ENCODE results near the gene FBXO21.
"Not testable (repeated sequence)": the region's sequence is repeated elsewhere in the genome, so short reads cannot be mapped to it uniquely, and the experiment has no call there.

Gene FBXO21

GRCh38 chr12:117182866-117183265 is 7.4 kb downstream of the FBXO21 start:
- H4K91ac ChIP-seq (ENCODE audit: low read depth, low read length): no peak overlapping the region
- no peak overlapping the region for H2BK12ac ChIP-seq (ENCODE audit: low read length)
- no peaks in the 10 kb centered on the region for H3K79me2 ChIP-seq (ENCODE audit: control insufficient read depth, insufficient read depth, low read length, poor library complexity)
- H3K18ac ChIP-seq (ENCODE audit: low read length): no peak overlapping the region
- H2AFZ ChIP-seq (ENCODE audit: insufficient read depth, low read length, poor library complexity): no peak overlapping the region
- H2BK5ac ChIP-seq (ENCODE audit: low read depth, low read length, poor library complexity): no peak overlapping the region
- H3K4me1 ChIP-seq (ENCODE audit: control insufficient read depth in 1 of 2, insufficient read depth in 2 of 2, low read length in 2 of 2): no peaks in the 10 kb centered on the region
- H3K23ac ChIP-seq (ENCODE audit: low read length): no peak overlapping the region
- no peak overlapping the region for H2AK5ac ChIP-seq (ENCODE audit: low read length)
- no peak overlapping the region for H4K12ac ChIP-seq (ENCODE audit: low read depth, low read length)
- H3K4me3 ChIP-seq (ENCODE audit: low read depth, low read length): no peak overlapping the region
- no peak overlapping the region for H3K4ac ChIP-seq (ENCODE audit: low read depth, low read length)
- no peaks in the 10 kb centered on the region for H3K79me1 ChIP-seq (ENCODE audit: low read length)
- H3K36me3 ChIP-seq (ENCODE audit: control insufficient read depth in 1 of 2, insufficient read depth in 2 of 2, low read length in 2 of 2): peaks cover 16 to 23% of the 10 kb centered on the region in 2 experiments
- H3K9ac ChIP-seq (ENCODE audit: low read length): no peak overlapping the region
- DNase-seq: peak in 1 of 2 donors; percentile 59
- H3K14ac ChIP-seq (ENCODE audit: low read length): no peak overlapping the region
- H2BK120ac ChIP-seq (ENCODE audit: insufficient read depth, low read length, poor library complexity): no peak overlapping the region
- no peak overlapping the region for H3K4me2 ChIP-seq (ENCODE audit: low read length)
- H4K8ac ChIP-seq (ENCODE audit: low read depth, low read length): no peak overlapping the region
- no peaks in the 10 kb centered on the region for H3K27me3 ChIP-seq (ENCODE audit: insufficient read depth, low read length)
- no CpG with 5 or more reads among the region's 3 CpGs for WGBS (ENCODE audit: extremely low coverage, insufficient coverage, insufficient read length)
- no peak overlapping the region for H3K27ac ChIP-seq (ENCODE audit: low read depth, low read length)
- peaks cover 2% of the 10 kb centered on the region for H3K9me3 ChIP-seq (ENCODE audit: insufficient read depth, low read depth, low read length)

GRCh38 chr12:117181468-117181843 is 8.8 kb downstream of the FBXO21 start:
- H3K9ac ChIP-seq (ENCODE audit: low read length); H4K8ac ChIP-seq (ENCODE audit: low read depth, low read length); H2BK120ac ChIP-seq (ENCODE audit: insufficient read depth, low read length, poor library complexity); H3K27me3 ChIP-seq (ENCODE audit: insufficient read depth, low read length); H3K4me1 ChIP-seq (ENCODE audit: control insufficient read depth in 1 of 2, insufficient read depth in 2 of 2, low read length in 2 of 2); H2BK5ac ChIP-seq (ENCODE audit: low read depth, low read length, poor library complexity); H3K4me2 ChIP-seq (ENCODE audit: low read length); H3K79me2 ChIP-seq (ENCODE audit: control insufficient read depth, insufficient read depth, low read length, poor library complexity); H3K23ac ChIP-seq (ENCODE audit: low read length); H3K18ac ChIP-seq (ENCODE audit: low read length); H2AK5ac ChIP-seq (ENCODE audit: low read length); H3K9me3 ChIP-seq (ENCODE audit: insufficient read depth, low read depth, low read length); H4K12ac ChIP-seq (ENCODE audit: low read depth, low read length); H2BK12ac ChIP-seq (ENCODE audit: low read length); H3K79me1 ChIP-seq (ENCODE audit: low read length); H3K14ac ChIP-seq (ENCODE audit: low read length); H3K4me3 ChIP-seq (ENCODE audit: low read depth, low read length); H4K91ac ChIP-seq (ENCODE audit: low read depth, low read length); DNase-seq; H3K27ac ChIP-seq (ENCODE audit: low read depth, low read length); H2AFZ ChIP-seq (ENCODE audit: insufficient read depth, low read length, poor library complexity); H3K4ac ChIP-seq (ENCODE audit: low read depth, low read length): not testable (repeated sequence)
- no CpG with 5 or more reads among the region's 8 CpGs for WGBS (ENCODE audit: extremely low coverage, insufficient coverage, insufficient read length)
- H3K36me3 ChIP-seq (ENCODE audit: control insufficient read depth in 1 of 2, insufficient read depth in 2 of 2, low read length in 2 of 2): peaks cover 14 to 24% of the 10 kb centered on the region in 2 experiments

GRCh38 chr12:117180758-117181467 is 9.4 kb downstream of the FBXO21 start:
- DNase-seq: no peak
- H4K12ac ChIP-seq (ENCODE audit: low read depth, low read length): no peak overlapping the region
- H2AFZ ChIP-seq (ENCODE audit: insufficient read depth, low read length, poor library complexity): no peak overlapping the region
- H4K8ac ChIP-seq (ENCODE audit: low read depth, low read length): no peak overlapping the region
- peaks cover 2% of the 10 kb centered on the region for H3K9me3 ChIP-seq (ENCODE audit: insufficient read depth, low read depth, low read length)
- H3K4me1 ChIP-seq (ENCODE audit: control insufficient read depth in 1 of 2, insufficient read depth in 2 of 2, low read length in 2 of 2): no peaks in the 10 kb centered on the region
- H3K36me3 ChIP-seq (ENCODE audit: control insufficient read depth in 1 of 2, insufficient read depth in 2 of 2, low read length in 2 of 2): peaks cover 19 to 26% of the 10 kb centered on the region in 2 experiments
- no CpG with 5 or more reads among the region's 4 CpGs for WGBS (ENCODE audit: extremely low coverage, insufficient coverage, insufficient read length)
- H3K9ac ChIP-seq (ENCODE audit: low read length): no peak overlapping the region
- H3K14ac ChIP-seq (ENCODE audit: low read length): no peak overlapping the region
- no peak overlapping the region for H3K4ac ChIP-seq (ENCODE audit: low read depth, low read length)
- no peak overlapping the region for H4K91ac ChIP-seq (ENCODE audit: low read depth, low read length)
- H2BK120ac ChIP-seq (ENCODE audit: insufficient read depth, low read length, poor library complexity): no peak overlapping the region
- H3K79me2 ChIP-seq (ENCODE audit: control insufficient read depth, insufficient read depth, low read length, poor library complexity): no peaks in the 10 kb centered on the region
- no peak overlapping the region for H3K23ac ChIP-seq (ENCODE audit: low read length)
- H3K27me3 ChIP-seq (ENCODE audit: insufficient read depth, low read length): no peaks in the 10 kb centered on the region
- H3K18ac ChIP-seq (ENCODE audit: low read length): no peak overlapping the region
- H3K4me3 ChIP-seq (ENCODE audit: low read depth, low read length): no peak overlapping the region
- no peak overlapping the region for H2AK5ac ChIP-seq (ENCODE audit: low read length)
- H3K27ac ChIP-seq (ENCODE audit: low read depth, low read length): no peak overlapping the region
- H3K4me2 ChIP-seq (ENCODE audit: low read length): no peak overlapping the region
- H2BK12ac ChIP-seq (ENCODE audit: low read length): no peak overlapping the region
- H2BK5ac ChIP-seq (ENCODE audit: low read depth, low read length, poor library complexity): no peak overlapping the region
- H3K79me1 ChIP-seq (ENCODE audit: low read length): no peaks in the 10 kb centered on the region

GRCh38 chr12:117178745-117179144 is 11.5 kb downstream of the FBXO21 start:
- Histone ChIP-seq H3K79me2 (ENCODE audit: control insufficient read depth, insufficient read depth, low read length, poor library complexity) (no peaks in the 10 kb centered on the region), H4K91ac (ENCODE audit: low read depth, low read length) (no peak overlapping the region), H3K27me3 (ENCODE audit: insufficient read depth, low read length) (no peaks in the 10 kb centered on the region), H3K23ac (ENCODE audit: low read length) (no peak overlapping the region), H3K9ac (ENCODE audit: low read length) (no peak overlapping the region), H3K18ac (ENCODE audit: low read length) (no peak overlapping the region), H2AFZ (ENCODE audit: insufficient read depth, low read length, poor library complexity) (no peak overlapping the region), H3K4me1 (ENCODE audit: control insufficient read depth in 1 of 2, insufficient read depth in 2 of 2, low read length in 2 of 2) (no peaks in the 10 kb centered on the region), H3K9me3 (ENCODE audit: insufficient read depth, low read depth, low read length) (peaks cover 2% of the 10 kb centered on the region), H3K36me3 (ENCODE audit: control insufficient read depth in 1 of 2, insufficient read depth in 2 of 2, low read length in 2 of 2) (peaks cover 28 to 30% of the 10 kb centered on the region in 2 experiments), H3K14ac (ENCODE audit: low read length) (no peak overlapping the region), H2BK5ac (ENCODE audit: low read depth, low read length, poor library complexity) (no peak overlapping the region), H2BK12ac (ENCODE audit: low read length) (no peak overlapping the region), H3K4ac (ENCODE audit: low read depth, low read length) (no peak overlapping the region), H3K4me2 (ENCODE audit: low read length) (no peak overlapping the region), H2BK120ac (ENCODE audit: insufficient read depth, low read length, poor library complexity) (no peak overlapping the region), H3K79me1 (ENCODE audit: low read length) (no peaks in the 10 kb centered on the region), H4K8ac (ENCODE audit: low read depth, low read length) (no peak overlapping the region), H3K27ac (ENCODE audit: low read depth, low read length) (no peak overlapping the region), H2AK5ac (ENCODE audit: low read length) (no peak overlapping the region), H3K4me3 (ENCODE audit: low read depth, low read length) (no peak overlapping the region), H4K12ac (ENCODE audit: low read depth, low read length) (no peak overlapping the region)
- no CpG with 5 or more reads among the region's 2 CpGs for WGBS (ENCODE audit: extremely low coverage, insufficient coverage, insufficient read length)
- DNase-seq: no peak

All from trophoblast cell (in vitro differentiated cells and primary cell).